Body of pancreas (tissue), 4 donors: ENCODE data around the gene CNNM3.

Experiments used
- POLR2A ChIP-seq, 3 donors: fragments of 450-650 bp; IDR thresholded peaks; one replicate each; pipeline ENCODE4 v1.6.1; 2016; ENCODE audit warnings: antibody characterized with exemption in 3 of 3, mild to moderate bottlenecking in 2 of 3
- TF ChIP-seq, protein P1 (sequence below), 7 experiments: fragments of 450-650 bp in 4 of 7; fragments of 200-600 bp in 3 of 7; sonication (generic) in 3 of 7; IDR thresholded peaks; one replicate each; pipeline ENCODE4 v1.5.1; 2016 to 2019; ENCODE audit warnings: antibody characterized with exemption in 7 of 7

DNA sequence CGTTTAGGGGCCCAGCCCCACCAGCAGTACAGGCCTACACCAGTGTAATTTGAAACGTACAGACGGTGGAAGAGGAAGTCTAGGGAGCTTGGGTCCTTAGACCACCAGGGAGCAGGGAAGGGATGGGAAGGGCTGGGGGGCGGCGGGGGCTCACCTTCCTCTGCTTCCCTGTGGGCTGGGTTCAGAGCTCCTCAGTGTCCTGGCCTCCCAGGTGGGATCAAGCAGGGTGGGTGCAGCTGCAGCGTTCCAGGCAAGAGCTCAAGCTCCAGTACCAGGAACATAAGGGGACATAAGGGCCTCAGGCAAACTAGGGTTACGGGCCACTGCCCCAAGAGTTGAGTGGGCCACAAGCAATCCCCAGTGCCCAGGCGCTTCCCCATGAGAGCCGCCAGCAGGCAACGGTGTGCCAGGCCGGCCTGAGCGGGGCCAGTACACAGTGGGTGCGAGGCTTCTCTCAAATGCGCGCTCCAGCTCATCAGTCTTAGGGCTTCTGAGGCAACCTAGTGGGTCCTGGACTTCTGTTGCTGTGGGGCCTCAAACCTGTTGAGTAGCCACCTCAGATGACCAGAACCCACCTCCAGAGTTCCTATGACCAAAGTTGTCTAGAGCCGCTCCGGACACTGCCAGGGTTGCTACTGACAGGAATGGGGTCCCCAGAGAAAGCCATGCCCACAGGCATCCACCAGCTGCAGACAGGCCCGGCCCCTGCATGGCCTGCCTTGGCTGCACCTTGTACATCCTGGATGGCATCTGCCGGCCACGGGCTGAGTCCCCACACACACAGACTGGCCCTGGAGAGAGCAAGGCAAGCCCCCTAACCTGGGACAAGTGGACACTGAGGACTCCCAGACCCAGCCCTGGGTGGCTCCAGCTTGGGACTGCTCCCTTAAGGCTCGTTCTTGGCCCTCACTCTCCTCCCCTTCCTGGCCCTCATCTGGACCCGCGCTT is 22.6 kb downstream of the CNNM3 start:
- TF ChIP-seq, protein P1, sequence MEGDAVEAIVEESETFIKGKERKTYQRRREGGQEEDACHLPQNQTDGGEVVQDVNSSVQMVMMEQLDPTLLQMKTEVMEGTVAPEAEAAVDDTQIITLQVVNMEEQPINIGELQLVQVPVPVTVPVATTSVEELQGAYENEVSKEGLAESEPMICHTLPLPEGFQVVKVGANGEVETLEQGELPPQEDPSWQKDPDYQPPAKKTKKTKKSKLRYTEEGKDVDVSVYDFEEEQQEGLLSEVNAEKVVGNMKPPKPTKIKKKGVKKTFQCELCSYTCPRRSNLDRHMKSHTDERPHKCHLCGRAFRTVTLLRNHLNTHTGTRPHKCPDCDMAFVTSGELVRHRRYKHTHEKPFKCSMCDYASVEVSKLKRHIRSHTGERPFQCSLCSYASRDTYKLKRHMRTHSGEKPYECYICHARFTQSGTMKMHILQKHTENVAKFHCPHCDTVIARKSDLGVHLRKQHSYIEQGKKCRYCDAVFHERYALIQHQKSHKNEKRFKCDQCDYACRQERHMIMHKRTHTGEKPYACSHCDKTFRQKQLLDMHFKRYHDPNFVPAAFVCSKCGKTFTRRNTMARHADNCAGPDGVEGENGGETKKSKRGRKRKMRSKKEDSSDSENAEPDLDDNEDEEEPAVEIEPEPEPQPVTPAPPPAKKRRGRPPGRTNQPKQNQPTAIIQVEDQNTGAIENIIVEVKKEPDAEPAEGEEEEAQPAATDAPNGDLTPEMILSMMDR (IDR thresholded peaks at IDR 0.05): no peak
- TF ChIP-seq POLR2A (IDR thresholded peaks at IDR 0.05): no peak
